Measurements from ENCODE around the gene GAK. TPM values are rescaled to one million over a fixed set of nuclear protein-coding genes. Genes with fewer than 3 reads are reported as not detected.

Gene GAK
- total and polyA plus RNA-seq, 4 donors = 41.8 to 78.8 (median 61.1) TPM

DNA sequence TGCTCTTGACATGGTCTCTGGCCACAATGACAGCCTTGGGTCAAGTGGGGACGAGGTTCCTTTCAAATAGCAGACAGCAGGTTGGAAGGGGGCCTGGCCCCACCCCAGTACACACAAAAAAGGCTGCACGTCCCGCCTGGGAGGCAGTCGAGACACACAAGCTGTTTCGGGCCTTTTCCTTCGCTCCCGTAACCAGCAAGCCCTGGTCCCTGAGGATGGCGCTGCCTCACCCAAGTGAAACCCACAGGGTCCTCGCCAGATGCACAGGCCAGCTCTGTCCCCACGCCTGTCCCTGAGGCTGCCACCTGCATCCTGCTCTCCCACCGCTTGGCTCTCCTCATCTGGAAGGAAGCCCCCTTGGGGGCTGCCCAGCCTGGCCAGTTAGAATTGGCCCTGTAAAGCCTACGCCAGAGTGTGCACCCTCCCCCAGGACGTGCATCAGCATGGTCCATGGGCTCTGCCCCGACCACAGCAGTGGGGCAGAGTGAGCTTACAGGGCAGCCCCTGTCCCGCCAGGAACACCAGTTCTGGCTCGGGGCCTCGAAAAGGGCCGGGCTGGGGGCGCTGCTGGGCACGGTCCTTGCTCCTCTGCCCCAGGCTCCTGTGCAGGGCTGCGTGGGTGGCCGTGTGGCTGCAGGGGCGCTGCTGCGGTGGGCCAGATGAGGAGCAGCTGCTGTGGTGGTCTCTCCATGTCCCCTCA lies 108.2 kb downstream of the GAK start:
- Histone ChIP-seq H3K9me3 (ENCODE audit: control insufficient read depth, insufficient read depth, low read length) (no peaks in the 10 kb centered on the region), H3K4me1 (ENCODE audit: control insufficient read depth, insufficient read depth, low read length) (peaks cover 51% of the 10 kb centered on the region), H3K27ac (ENCODE audit: low read depth, low read length) (no peak overlapping the region), H3K36me3 (ENCODE audit: control insufficient read depth, insufficient read depth, low read length) (peaks cover 37% of the 10 kb centered on the region), H3K4me3 (ENCODE audit: low read depth, low read length) (no peak overlapping the region), H3K27me3 (ENCODE audit: control insufficient read depth, insufficient read depth, low read length) (peaks cover 20% of the 10 kb centered on the region)
- 47% methylated on average over 23 of the region's 24 CpGs for WGBS (ENCODE audit: insufficient coverage)
- DNase-seq (ENCODE audit: low read depth in 4 of 6, low spot score in 6 of 6) = no peak

DNA sequence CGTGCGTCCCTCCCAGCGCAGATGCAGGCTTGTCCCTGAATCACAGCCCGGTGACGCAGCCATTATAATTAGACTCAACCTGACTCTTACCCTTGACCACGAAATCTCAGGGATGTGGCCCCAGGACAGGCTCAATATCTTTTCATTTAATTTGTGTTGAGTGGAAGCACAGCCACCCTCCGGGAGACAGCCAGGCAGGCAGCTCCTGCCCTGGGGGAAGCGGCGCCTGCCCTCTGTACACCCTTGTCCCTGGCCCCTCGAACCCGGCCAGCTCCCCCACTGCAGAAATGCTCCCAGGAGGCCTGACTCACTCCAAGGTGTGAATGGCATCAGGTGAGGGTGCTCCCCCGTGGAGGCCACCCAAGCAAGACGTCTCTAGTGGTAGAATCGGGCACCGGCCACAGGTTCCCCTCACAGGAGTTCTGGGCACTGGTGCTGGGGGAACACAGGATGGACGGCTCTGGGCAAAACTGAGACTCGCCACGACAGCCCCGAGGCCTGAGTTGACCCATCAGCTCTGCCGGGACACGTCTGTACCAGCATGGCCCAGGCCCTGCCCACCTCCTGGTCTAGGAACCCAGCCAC lies 108.8 kb downstream of the GAK start:
- no peak overlapping the region for H3K27ac ChIP-seq (ENCODE audit: low read depth, low read length)
- no peaks in the 10 kb centered on the region for H3K9me3 ChIP-seq (ENCODE audit: control insufficient read depth, insufficient read depth, low read length)
- H3K4me1 ChIP-seq (ENCODE audit: control insufficient read depth, insufficient read depth, low read length) = peaks cover 51% of the 10 kb centered on the region
- H3K27me3 ChIP-seq (ENCODE audit: control insufficient read depth, insufficient read depth, low read length) = peaks cover 20% of the 10 kb centered on the region
- peaks cover 43% of the 10 kb centered on the region for H3K36me3 ChIP-seq (ENCODE audit: control insufficient read depth, insufficient read depth, low read length)
- 62% methylated on average over 18 of the region's 21 CpGs for WGBS (ENCODE audit: insufficient coverage)
- no peak overlapping the region for H3K4me3 ChIP-seq (ENCODE audit: low read depth, low read length)
- no peak for DNase-seq (ENCODE audit: low read depth in 4 of 6, low spot score in 6 of 6)

DNA sequence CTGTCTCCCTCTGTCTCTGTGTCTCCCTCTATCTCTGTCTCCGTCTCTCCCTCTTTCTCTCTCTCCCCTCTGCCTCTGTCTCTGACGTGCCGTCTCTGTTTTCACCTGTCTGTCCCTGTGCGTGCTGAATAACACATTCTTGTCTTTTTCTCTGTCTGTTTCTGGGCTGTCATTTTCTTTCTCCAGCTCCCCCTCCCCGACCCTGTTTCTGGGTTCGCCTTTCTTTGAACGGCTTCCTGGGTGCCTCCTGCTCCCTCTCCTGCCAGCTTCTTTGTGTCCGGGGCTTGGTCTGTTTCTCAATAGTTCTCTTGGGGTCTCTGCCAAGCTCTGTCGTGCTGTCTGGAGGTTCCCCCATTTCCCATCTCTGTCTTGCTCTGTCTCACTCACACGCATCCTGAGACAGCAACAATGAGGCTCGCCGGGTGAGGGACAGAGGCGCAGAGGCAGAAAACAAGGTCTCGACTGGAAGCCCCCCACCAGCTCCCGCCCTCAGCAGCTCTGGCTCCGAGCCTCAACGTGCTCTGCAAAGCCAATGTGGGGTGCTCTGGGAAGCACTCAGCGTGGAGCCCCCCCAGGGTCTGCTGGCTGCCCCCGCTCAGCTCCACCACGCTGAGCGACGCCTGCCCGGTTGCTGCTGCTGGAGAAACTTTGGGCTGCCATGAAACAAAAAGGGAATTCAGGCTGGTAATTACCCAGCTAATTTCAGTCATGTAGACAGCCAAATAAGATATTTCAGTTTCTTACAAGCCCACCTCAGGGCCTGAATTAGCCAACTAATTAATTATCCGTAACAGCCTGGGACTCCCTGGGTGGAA lies 109.5 kb downstream of the GAK start:
- Histone ChIP-seq H3K4me3 (ENCODE audit: low read depth, low read length) (no peak overlapping the region), H3K9me3 (ENCODE audit: control insufficient read depth, insufficient read depth, low read length) (no peaks in the 10 kb centered on the region), H3K36me3 (ENCODE audit: control insufficient read depth, insufficient read depth, low read length) (peaks cover 50% of the 10 kb centered on the region), H3K4me1 (ENCODE audit: control insufficient read depth, insufficient read depth, low read length) (peaks cover 48% of the 10 kb centered on the region), H3K27me3 (ENCODE audit: control insufficient read depth, insufficient read depth, low read length) (peaks cover 20% of the 10 kb centered on the region), H3K27ac (ENCODE audit: low read depth, low read length) (no peak overlapping the region)
- 23% methylated on average over 24 of the region's 24 CpGs for WGBS (ENCODE audit: insufficient coverage)
- peak in 1 of 6 donors; percentile 61 for DNase-seq (ENCODE audit: low read depth in 4 of 6, low spot score in 6 of 6)

DNA sequence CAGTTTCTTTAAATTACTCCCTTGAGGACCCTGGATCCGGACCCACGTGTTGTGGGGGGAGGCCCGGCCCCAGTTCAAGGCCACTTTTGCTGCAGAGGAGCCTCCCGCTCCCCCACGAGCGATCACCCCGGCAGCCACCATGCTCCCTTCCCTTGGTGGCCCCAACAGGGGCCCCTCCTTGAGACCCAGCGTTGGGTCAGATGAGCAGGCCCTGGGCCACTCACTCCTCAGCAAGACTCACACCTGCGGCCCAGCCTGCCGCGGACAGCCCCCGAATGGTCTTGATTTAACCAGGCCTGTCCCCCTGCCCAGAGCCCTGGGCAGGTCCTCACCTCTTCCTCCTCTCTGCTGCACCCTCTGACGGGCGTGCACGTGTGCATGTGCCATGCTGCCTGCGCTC lies 110.5 kb downstream of the GAK start:
- H3K27ac ChIP-seq (ENCODE audit: low read depth, low read length) = no peak overlapping the region
- no peaks in the 10 kb centered on the region for H3K9me3 ChIP-seq (ENCODE audit: control insufficient read depth, insufficient read depth, low read length)
- H3K36me3 ChIP-seq (ENCODE audit: control insufficient read depth, insufficient read depth, low read length) = peaks cover 52% of the 10 kb centered on the region
- no peak for DNase-seq (ENCODE audit: low read depth in 4 of 6, low spot score in 6 of 6)
- H3K4me3 ChIP-seq (ENCODE audit: low read depth, low read length) = no peak overlapping the region
- 82% methylated on average over 16 of the region's 16 CpGs for WGBS (ENCODE audit: insufficient coverage)
- H3K4me1 ChIP-seq (ENCODE audit: control insufficient read depth, insufficient read depth, low read length) = peaks cover 41% of the 10 kb centered on the region
- peaks cover 22% of the 10 kb centered on the region for H3K27me3 ChIP-seq (ENCODE audit: control insufficient read depth, insufficient read depth, low read length)

DNA sequence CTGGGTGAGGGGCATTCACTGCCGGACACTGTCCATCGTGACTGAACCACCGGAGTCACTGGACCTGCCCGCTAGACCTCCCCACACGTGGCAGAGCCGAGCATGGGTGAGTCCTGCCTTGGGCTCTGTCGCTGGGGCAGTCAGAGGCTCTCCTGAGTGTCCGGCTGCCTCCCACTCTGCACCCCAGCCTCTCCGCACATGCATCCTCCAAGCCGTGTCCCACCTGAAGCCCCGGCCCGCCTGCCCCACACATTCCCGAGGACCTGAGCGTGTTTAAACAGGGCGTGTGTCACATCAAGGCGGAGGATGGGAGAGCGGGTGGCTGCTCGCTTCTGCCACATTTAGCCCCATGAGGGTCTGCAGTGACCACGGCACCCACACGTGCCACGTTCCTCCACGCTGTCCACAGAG lies 110.9 kb downstream of the GAK start:
- Histone ChIP-seq H3K36me3 (ENCODE audit: control insufficient read depth, insufficient read depth, low read length) (peaks cover 52% of the 10 kb centered on the region), H3K27me3 (ENCODE audit: control insufficient read depth, insufficient read depth, low read length) (peaks cover 22% of the 10 kb centered on the region), H3K9me3 (ENCODE audit: control insufficient read depth, insufficient read depth, low read length) (no peaks in the 10 kb centered on the region), H3K4me1 (ENCODE audit: control insufficient read depth, insufficient read depth, low read length) (peaks cover 39% of the 10 kb centered on the region), H3K27ac (ENCODE audit: low read depth, low read length) (no peak overlapping the region), H3K4me3 (ENCODE audit: low read depth, low read length) (no peak overlapping the region)
- no peak for DNase-seq (ENCODE audit: low read depth in 4 of 6, low spot score in 6 of 6)
- 83% methylated on average over 22 of the region's 22 CpGs for WGBS (ENCODE audit: insufficient coverage)

DNA sequence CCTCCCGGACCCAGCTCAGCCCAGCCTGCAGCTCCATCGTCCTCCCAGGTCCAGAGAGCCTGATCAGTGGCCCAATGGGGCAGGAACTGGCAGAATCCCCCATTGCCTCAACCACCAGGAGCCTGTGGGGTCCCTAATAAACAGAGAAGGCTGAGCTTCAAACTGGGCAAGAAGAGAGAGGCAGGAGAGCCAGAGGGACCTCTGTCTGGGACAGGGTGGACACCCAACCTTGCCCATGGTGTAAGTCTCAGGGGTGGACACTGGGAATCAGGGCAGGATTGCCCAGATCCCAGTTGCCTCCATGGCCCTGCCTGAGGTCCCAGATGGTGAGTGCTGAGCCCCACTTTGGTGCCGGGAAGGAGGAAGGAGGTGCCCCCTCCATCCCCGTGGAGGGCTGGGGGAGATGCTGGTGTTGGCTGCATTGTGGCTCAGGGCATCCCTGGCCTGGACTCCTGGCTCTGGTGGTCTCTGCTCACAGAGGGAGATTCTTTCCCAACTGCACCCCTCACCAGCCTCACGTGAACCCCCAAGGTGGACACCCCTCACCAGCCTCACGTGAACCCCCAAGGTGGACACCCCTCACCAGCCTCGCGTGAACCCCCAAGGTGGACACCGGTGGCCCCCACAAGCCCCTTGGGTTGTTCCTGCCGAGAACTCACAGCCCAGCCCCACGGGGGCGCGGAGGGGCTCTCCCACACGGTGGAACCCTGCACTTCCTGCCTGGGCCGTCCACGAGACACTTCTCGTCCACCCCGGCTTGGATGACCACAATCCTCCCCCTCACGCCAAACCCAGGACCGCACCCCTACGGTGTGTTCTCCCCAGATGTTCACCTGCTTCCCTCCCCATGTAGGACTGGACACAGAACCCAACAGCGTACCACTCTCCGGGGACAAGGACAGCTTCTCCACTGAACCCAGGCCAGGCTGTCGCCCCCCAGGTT lies 111.6 kb downstream of the GAK start:
- no peak for DNase-seq (ENCODE audit: low read depth in 4 of 6, low spot score in 6 of 6)
- 87% methylated on average over 22 of the region's 24 CpGs for WGBS (ENCODE audit: insufficient coverage)
- Histone ChIP-seq H3K36me3 (ENCODE audit: control insufficient read depth, insufficient read depth, low read length) (peaks cover 52% of the 10 kb centered on the region), H3K4me3 (ENCODE audit: low read depth, low read length) (no peak overlapping the region), H3K27me3 (ENCODE audit: control insufficient read depth, insufficient read depth, low read length) (peaks cover 22% of the 10 kb centered on the region), H3K9me3 (ENCODE audit: control insufficient read depth, insufficient read depth, low read length) (no peaks in the 10 kb centered on the region), H3K4me1 (ENCODE audit: control insufficient read depth, insufficient read depth, low read length) (peaks cover 39% of the 10 kb centered on the region), H3K27ac (ENCODE audit: low read depth, low read length) (no peak overlapping the region)

DNA sequence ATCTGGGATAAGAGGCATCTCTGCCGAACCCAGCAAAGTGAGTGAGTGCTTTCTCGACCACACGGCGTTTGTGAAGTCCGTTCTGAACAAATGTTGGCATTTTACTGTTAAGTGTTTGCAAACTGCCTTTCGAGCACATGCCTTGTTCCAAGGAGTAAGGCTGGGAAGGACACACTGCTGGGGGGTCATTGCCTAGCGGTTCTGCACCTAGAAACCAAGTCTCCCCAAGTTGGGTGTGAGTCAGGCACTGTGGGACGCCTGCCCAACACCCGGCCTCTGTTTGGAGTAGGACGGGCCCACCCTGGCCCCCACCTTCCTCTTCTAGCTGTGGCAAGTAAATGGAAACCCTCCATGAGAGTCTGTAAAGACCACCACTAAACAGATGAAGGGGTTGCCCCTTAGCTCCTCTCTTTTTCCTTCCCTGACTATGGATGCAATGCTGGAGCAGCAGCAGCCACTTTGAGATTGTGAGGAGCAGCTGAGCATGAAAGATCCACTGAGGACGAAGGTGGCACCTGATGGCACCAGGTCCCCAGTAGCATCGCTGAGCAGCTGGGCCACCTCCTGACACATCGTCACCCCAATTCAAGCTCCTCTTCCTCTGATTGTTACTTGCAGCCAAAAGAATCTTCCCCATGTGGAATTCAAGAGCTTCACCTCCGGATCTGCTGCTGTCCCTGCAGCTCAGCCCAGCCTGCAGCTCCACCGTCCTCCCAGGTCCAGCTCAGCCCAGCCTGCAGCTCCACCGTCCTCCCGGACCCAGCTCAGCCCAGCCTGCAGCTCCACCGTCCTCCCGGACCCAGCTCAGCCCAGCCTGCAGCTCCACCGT lies 112.5 kb downstream of the GAK start:
- peaks cover 18% of the 10 kb centered on the region for H3K27me3 ChIP-seq (ENCODE audit: control insufficient read depth, insufficient read depth, low read length)
- peaks cover 32% of the 10 kb centered on the region for H3K4me1 ChIP-seq (ENCODE audit: control insufficient read depth, insufficient read depth, low read length)
- no peak overlapping the region for H3K4me3 ChIP-seq (ENCODE audit: low read depth, low read length)
- H3K9me3 ChIP-seq (ENCODE audit: control insufficient read depth, insufficient read depth, low read length) = no peaks in the 10 kb centered on the region
- 83% methylated on average over 19 of the region's 20 CpGs for WGBS (ENCODE audit: insufficient coverage)
- H3K27ac ChIP-seq (ENCODE audit: low read depth, low read length) = no peak overlapping the region
- DNase-seq (ENCODE audit: low read depth in 4 of 6, low spot score in 6 of 6) = no peak
- peaks cover 52% of the 10 kb centered on the region for H3K36me3 ChIP-seq (ENCODE audit: control insufficient read depth, insufficient read depth, low read length)

DNA sequence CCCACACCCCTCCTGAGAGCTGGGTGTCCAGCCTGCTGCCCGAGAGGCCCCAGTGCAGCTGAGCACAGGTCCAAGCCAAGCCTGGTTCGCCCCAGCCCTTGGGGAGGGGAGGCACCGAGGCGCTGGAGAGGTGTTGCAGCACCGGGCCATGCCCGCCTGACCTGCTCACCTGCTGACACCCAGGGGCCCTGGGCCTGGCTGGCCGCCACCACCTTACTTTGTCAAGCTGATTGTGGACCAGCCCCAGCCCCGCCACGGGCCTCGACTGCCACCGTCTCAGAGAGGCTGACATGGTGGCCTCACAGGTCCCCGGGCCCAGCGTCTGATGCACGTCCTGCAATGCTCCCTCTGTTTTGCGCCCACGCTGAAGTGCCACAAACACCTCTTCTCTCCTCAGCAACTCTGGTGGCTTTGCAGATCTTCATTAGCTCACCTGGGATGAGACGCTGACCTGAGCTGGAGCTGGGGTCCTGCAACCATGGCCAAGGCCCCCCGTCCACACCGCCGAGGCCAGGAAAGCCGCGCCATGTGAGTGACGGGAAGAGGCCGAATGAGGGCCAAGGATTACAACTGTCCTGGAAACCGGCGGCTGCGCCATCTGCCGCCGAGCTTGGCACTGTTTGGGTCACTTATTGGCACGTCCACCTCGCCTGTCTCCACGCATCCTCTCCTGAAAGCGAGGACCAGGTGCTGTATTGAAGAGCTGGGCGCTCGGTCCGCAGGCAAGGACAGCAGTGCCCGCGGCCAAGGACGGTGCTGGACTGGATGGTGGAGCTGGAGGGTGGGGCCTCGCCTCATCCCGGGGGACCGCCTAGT lies 113.8 kb downstream of the GAK start:
- 81% methylated on average over 42 of the region's 42 CpGs for WGBS (ENCODE audit: insufficient coverage)
- H3K9me3 ChIP-seq (ENCODE audit: control insufficient read depth, insufficient read depth, low read length) = no peaks in the 10 kb centered on the region
- no peak for DNase-seq (ENCODE audit: low read depth in 4 of 6, low spot score in 6 of 6)
- H3K4me3 ChIP-seq (ENCODE audit: low read depth, low read length) = no peak overlapping the region
- peaks cover 6% of the 10 kb centered on the region for H3K27me3 ChIP-seq (ENCODE audit: control insufficient read depth, insufficient read depth, low read length)
- peaks cover 45% of the 10 kb centered on the region for H3K36me3 ChIP-seq (ENCODE audit: control insufficient read depth, insufficient read depth, low read length)
- peaks cover 19% of the 10 kb centered on the region for H3K4me1 ChIP-seq (ENCODE audit: control insufficient read depth, insufficient read depth, low read length)
- no peak overlapping the region for H3K27ac ChIP-seq (ENCODE audit: low read depth, low read length)

Measured in spinal cord (tissue), 10 donors.